ENCODE data around the gene ITGB1BP2.

GRCh38 chrX:71298119-71298518 lies 3.4 kb upstream of the ITGB1BP2 start:
- TF ChIP-seq ZNF8 (CRISPR knock-in tag; IDR thresholded peaks at IDR 0.05), result no peak
- TF ChIP-seq CSRNP3 (CRISPR knock-in tag; IDR thresholded peaks at IDR 0.05), result no peak
